GM21528 (cell line): ENCODE data around the gene SLC8B1.
A peak's percentile ranks its signal among the peaks of the same experiment; 100 is the strongest.

Source experiments
- ATAC-seq: cut with Tn5 transposase; IDR thresholded peaks from one replicate; pipeline ENCODE4 v1.9.1; 2021; ENCODE audit warnings: mild to moderate bottlenecking, moderate library complexity; ENCODE audit not compliant: unreplicated experiment, low FRiP score

Gene SLC8B1

DNA sequence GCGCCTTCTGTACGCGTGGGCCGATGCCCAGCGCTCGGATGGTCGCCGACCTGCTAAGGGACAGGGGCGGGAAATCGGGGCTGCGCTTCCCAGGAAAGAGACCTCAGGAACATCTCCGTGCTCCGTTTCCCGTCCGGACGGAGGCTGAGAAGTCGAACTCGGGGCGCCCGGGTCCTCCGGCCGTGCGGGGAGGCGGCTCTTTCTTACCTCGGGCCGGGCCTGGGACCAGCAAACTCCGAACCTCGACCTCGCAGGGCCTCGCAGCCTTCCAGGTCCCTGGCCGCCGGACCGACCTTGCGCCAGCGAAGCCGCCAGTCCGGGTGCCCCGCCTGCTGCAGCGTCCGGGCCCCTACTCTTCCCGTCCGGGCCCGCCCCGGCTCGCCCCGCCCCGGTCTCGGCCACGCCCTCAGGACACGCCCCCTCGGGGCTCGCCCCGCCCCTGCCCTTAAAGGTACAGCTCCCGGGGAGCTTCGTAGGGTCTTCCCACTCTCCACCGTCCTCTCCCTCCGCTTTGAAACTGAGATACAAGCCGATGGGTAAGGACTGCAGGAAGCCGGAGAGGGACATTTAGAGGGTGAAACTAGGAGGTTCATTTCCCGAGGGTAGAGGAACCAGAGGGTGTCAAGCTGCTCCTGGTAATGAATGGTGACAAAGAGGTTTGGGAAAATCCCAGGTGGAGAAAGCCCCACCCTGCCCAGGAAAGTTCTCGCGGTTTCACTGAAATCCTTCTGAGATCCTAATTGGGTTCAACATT is at the start of gene SLC8B1:
Gene SLC8B1 (minus strand): TSS at position 324 of the 754 bp plus-strand sequence. CDS start 2,231 bp downstream, outside the sequence.
- ATAC-seq = peak; percentile 93

DNA sequence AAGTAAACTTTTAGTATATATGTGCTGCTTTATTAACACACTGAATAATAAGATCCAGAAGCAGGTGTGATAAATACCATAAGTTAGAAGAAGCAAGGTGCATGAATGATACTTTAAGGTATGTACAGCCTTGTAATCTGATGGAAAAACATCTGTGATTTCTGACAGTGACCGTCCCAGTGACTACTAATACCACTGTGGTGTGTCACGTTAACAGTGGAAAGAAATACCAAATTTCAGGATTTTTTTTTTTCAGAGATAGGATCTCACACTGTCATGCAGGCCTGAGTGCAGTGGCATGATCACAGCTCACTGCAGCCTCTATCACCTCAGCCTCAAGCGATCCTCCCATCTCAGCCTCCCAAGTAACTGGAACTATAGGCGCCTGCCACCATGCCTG is 47.3 kb upstream of the SLC8B1 start:
- no peak for ATAC-seq

DNA sequence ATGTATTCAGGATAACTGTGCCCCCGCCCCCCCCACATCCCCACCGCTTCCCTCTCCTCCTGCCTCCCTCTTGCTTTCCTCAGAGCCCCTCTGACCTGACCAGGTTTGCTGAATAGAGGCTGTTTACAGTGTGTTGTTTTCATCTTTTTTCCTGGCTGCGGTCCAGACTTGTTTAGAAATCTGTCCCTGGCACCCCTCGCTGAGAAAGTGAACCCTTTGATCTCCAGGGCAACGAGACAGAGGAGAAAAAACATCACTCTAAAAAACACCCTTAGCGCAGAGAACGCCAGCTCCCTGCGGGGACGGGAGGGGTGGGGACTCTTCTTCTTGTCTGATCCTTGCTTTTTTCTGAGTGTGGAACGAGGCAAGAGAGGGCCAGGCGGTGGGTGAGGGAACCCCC is 46.3 kb upstream of the SLC8B1 start:
- no peak for ATAC-seq

DNA sequence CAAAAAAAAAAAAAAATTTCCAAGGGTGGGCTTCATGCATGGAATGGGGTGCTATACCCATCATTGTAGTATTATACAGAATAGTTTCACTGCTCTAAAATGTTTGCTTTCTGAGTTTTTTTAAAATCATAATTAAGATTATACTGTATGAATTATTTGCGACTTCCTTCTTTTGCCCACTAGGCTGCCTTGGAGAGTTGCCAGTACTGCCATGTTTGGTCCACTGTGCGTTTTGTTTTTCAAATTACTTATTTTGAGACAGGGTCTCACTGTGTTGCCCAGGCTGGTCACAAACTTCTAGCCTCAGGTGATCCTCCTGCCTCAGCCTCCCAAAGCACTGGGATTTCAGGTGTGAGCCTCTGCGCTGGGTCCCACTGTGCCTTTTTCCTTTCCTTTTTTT is 43.4 kb upstream of the SLC8B1 start:
- ATAC-seq = no peak

- ATAC-seq = no peak
Observed at GRCh38 chr12:113374823-113375428, 40.0 kb upstream of the SLC8B1 start.

DNA sequence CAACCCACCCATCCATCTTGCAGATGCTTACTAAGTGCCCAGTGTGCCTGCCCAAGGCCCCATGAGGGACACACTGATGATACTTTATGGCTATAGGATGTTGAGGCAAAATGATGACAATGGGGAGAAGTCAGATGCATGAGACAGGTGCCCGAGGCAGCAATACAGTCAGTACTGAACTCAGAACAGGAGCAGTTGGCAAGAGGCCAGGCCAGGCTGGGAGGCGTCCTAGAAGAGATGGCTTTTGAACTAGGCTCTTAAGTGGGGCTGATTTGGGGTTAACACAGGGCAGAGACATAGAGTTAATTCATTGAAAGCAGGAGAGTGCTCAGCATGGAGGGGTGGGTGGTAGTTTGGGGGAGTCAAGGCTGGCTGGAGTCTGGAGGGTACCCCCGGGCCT is 39.1 kb upstream of the SLC8B1 start:
- no peak for ATAC-seq

DNA sequence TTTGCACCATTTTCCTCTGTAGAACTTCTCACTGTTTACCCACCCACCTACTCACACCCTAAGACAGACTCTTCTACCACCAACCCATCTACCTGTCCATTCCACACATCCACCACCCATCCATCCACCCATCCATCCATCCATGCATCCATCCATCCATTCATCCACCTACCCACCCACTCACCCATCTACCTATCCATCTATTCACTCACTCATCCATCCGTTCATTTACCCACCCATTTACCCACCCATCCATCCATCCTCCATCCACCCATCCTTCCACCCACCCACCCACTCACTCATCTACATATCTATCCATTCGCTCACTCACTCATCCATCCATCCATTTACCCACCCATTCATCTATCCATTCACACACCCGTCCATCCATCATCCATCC is 38.5 kb upstream of the SLC8B1 start:
- no peak for ATAC-seq

DNA sequence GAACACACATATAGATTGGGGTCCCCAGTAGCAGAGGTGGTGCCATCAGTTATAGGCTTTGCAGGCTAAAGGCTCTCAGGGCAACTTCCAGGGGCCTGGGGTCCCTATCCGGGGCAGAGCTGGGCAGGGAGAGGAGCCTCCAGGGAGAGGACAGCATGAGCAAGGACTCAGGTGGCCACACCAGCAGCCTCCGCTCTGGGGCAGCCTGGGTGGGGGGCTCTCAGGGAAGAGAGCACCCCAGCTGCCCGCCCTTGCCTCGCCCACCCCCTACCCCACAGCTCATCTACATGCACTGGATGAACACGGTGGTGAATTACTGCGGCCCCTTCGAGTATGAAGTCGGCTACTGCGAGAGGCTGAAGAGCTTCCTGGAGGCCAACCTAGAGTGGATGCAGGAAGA is 37.5 kb upstream of the SLC8B1 start:
- no peak for ATAC-seq

DNA sequence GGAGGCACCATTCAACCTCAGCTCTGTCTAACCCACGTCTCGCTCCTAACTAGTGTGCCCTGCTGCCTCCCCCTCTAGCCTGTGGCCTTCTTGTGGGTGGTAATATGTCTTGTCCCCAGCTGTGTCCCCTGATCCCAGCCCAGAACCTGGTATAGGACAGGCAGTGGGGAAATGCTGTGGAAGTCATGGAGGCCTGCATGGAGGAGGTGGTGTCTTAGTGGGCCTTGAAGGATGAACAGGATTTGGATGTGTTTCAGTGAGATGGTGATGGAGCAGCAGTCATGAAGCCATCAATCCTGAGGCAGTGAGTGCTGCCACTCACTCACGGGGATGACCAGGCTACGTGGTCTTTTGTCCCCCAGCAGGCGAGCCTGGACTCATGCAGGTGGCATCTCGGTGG is 36.9 kb upstream of the SLC8B1 start:
- no peak for ATAC-seq

- no peak for ATAC-seq
Observed at GRCh38 chr12:113370923-113371682, 36.2 kb upstream of the SLC8B1 start.

- no peak for ATAC-seq
Observed at GRCh38 chr12:113369391-113369985, 34.6 kb upstream of the SLC8B1 start.

GRCh38 chr12:113368331-113368730 is 33.4 kb upstream of the SLC8B1 start:
- ATAC-seq = no peak

GRCh38 chr12:113366827-113367226 is 31.9 kb upstream of the SLC8B1 start:
- no peak for ATAC-seq

DNA sequence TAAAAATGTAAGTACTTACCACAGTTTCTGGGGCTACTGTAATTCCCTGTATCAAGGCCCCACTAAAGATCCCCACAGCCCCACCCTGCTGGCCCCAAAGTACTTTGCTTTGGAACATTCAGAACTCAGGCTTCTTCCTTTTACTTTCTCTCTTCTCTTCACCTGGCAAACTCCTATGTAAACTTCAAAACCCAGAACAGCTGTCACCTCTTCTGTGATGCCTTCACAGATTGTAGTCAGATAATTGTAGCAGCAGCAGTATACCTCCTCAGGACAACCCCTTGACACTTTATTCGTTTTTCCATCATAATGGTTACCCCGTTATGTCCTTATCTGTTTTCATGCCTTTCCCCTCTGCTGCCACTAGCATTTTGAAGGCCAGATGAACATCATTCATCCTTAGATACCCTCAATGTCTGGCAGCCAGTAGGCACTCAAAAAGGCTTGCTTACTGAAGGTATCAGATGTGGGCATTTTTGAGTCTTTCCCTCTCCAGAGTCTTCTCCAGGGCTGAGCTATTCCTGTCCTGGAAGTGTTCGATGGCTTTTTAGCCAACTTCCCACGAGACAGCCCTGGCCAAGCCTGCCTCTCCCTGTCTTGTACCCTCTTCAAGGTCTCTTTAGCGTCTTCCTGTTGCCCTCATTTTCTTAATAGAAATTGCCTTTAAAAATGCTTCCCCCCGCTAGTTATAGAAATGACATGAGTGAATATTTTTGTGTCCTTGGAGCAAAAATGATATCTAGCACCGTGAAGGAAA is 30.9 kb upstream of the SLC8B1 start:
- ATAC-seq = no peak

GRCh38 chr12:113364698-113365097 is 29.8 kb upstream of the SLC8B1 start:
- no peak for ATAC-seq

GRCh38 chr12:113361574-113362370 is 26.9 kb upstream of the SLC8B1 start:
- ATAC-seq = no peak

DNA sequence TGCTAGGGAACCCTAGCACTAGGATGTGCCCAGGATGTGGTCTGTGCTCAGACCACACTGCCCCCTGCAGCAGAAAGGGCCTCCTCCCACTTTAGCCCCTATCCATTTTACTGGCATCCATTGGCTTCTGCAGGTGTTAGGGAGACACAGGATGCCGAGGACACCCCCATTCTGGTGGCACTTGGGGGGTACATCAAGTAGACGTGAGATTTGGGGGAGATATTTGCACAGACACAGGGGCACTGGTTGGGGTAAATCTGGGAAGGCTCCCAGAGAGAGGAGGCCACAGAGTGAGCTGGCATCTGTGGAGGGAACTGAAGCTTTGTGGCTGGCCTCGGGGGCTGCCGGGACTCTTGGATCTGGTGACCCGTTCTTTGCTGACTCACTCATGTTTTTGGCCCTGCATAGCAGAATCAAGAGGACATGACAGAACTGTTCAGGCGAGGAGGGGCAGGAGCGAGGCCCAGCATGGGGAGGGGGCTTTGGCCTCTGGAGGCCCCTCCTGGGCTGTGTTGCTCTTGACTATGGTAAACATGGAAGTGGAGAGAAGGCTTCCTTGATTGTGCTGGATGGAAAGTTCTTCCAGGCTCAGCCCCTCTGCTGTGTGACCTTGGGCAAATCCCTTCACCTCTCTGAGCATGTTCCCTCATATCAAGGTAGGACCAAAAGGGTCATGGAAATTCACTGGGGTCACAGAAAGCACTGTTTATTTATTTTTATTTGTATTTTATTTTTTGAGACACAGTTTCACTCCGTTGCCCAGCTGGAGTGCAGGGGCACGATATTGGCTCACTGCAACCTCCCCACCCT is 25.2 kb upstream of the SLC8B1 start:
- no peak for ATAC-seq

DNA sequence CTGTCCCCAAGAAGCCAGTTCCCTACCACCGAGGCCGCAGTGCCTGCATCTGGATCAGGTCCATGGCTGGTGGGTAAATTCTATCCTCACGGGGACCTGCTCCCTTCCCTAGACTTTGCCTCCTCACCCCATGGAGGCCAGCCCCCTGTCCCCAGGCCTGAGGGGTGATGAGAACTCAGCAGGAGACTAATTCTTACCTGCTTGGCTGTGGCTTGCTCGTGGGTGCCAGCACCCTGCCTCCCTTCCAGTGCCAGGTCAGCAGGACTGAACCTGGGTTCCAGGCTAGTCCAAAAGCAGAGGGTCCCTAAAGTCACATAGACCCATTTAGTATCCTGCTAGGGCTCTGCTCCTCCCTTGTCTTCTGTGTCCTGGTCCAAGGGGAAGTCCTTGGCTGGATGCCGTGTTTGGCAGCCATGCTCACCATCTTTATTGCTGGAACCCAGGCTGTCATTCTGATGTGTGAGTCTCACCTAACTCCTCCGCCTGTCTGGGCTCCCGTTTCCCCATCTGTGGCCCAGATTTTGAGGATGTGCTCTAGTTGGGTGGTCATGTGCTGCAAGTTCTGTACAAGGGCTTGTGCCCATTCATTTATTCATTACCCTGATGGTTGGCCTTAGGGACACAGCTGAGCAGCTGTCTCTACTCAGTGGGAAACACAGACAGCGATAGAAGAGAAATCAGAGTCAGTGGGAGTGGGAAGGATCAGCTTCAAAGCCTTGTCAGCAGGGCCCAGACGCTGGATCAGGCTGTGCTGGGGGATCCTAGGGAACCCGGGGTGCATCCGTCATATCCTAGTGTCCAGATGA is 24.4 kb upstream of the SLC8B1 start:
- no peak for ATAC-seq
